GM23248 (cell line): ENCODE data around the gene AJAP1.

Source experiments
- EZH2 ChIP-seq: fragments of 200-600 bp; sonication (generic); IDR thresholded peaks from 2 replicates; pipeline ENCODE4 v1.6.1; 2018; ENCODE audit warnings: antibody characterized with exemption, mild to moderate bottlenecking; ENCODE audit not compliant: insufficient read depth, poor library complexity, severe bottlenecking
- EZH2phosphoT487 ChIP-seq: fragments of 200-600 bp; sonication (generic); IDR thresholded peaks from 2 replicates; pipeline ENCODE4 v1.6.1; 2018; ENCODE audit warnings: antibody characterized with exemption, moderate library complexity, mild to moderate bottlenecking, low read depth; ENCODE audit not compliant: insufficient read depth

DNA sequence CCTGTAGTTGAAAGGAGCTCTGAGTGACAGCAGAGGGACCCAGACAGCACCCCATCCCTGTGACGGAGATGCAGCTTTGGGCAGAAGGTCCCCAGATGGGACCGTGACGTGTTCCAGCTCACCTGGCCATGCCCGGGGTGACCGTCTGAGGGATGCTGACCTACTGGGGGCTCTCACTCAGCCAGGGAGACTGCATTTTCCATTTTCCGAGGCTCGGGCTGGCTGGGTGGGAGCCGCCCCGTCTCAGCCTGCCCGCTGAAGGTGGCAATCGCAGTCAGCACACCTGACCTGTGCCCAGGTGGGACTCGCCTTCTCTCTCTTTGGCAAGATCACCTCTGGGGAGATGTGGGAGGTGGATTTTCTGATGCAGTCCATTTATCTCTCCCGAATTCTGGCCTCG lies 127.2 kb downstream of the AJAP1 start:
- TF ChIP-seq EZH2 = no peak
- TF ChIP-seq EZH2phosphoT487 = no peak
